ENCODE measurements around the gene RAPGEF1. TPM values are rescaled to one million over a fixed set of nuclear protein-coding genes. Genes with fewer than 3 reads are reported as not detected.
"Not testable (repeated sequence)": the region's sequence is repeated elsewhere in the genome, so short reads cannot be mapped to it uniquely, and the experiment has no call there.

RAPGEF1 gene
- total RNA-seq, 4 donors from 2014 or later: 13.1 to 73.7 (median 26.2) TPM

DNA sequence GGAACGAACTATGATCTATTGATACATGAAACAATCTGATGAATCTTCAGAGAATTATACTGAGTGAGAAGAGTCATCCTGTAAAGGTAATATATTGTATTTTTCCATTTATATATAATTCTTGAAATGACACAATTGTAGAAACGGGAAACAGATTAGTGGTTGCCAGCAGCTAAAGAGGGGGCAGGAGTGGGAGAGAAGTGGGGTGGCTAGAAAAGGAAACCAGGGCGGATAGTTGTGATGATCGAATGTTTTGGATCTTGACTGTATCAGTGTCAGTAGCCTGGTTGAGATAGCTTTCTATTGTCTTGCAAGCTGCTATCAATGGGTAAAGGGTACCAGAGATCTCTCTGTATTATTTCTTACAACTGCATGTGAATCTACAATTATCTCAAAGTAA is 17.7 kb upstream of the RAPGEF1 start:
- Histone ChIP-seq H3K27me3 (no peaks in the 10 kb centered on the region), H3K4me1 (peaks cover 0 to 4% of the 10 kb centered on the region in 2 donors), H3K9me3 (no peaks in the 10 kb centered on the region), H3K4me3 (no peak overlapping the region), H3K36me3 (no peaks in the 10 kb centered on the region), H3K27ac (no peak overlapping the region)
- intact Hi-C loops (cut with DNase I; ENCODE audit: low total_unique reads): no loop called here
- TF ChIP-seq POLR2A (IDR thresholded peaks at IDR 0.05) (no peak), CTCF (IDR thresholded peaks at IDR 0.05) (no peak)
- DNase-seq: no peak

GRCh38 chr9:131755541-131756198 is 15.8 kb upstream of the RAPGEF1 start:
- Histone ChIP-seq H3K4me1 (peaks cover 0 to 4% of the 10 kb centered on the region in 2 donors), H3K9me3 (no peaks in the 10 kb centered on the region), H3K4me3 (no peak overlapping the region), H3K27ac (no peak overlapping the region), H3K36me3 (no peaks in the 10 kb centered on the region), H3K27me3 (no peaks in the 10 kb centered on the region)
- peak; percentile 50 to 53 for DNase-seq
- TF ChIP-seq CTCF (IDR thresholded peaks at IDR 0.05) (peak; percentile 32 to 52 (median 43)), POLR2A (IDR thresholded peaks at IDR 0.05) (no peak)
- intact Hi-C loops (cut with DNase I; ENCODE audit: low total_unique reads): no loop called here

GRCh38 chr9:131754846-131755245 is 15.0 kb upstream of the RAPGEF1 start:
- TF ChIP-seq POLR2A (IDR thresholded peaks at IDR 0.05) (no peak), CTCF (IDR thresholded peaks at IDR 0.05) (no peak)
- no peak for DNase-seq
- Histone ChIP-seq H3K4me1 (peaks cover 0 to 4% of the 10 kb centered on the region in 2 donors), H3K27ac (no peak overlapping the region), H3K27me3 (no peaks in the 10 kb centered on the region), H3K36me3 (no peaks in the 10 kb centered on the region), H3K4me3 (no peak overlapping the region), H3K9me3 (no peaks in the 10 kb centered on the region)
- intact Hi-C loops (cut with DNase I; ENCODE audit: low total_unique reads): no loop called here

GRCh38 chr9:131753751-131754150 is 13.9 kb upstream of the RAPGEF1 start:
- H3K36me3 ChIP-seq; H3K9me3 ChIP-seq; H3K4me3 ChIP-seq; H3K27ac ChIP-seq; H3K27me3 ChIP-seq; H3K4me1 ChIP-seq; intact Hi-C loops (cut with DNase I; ENCODE audit: low total_unique reads); DNase-seq: not testable (repeated sequence)

DNA sequence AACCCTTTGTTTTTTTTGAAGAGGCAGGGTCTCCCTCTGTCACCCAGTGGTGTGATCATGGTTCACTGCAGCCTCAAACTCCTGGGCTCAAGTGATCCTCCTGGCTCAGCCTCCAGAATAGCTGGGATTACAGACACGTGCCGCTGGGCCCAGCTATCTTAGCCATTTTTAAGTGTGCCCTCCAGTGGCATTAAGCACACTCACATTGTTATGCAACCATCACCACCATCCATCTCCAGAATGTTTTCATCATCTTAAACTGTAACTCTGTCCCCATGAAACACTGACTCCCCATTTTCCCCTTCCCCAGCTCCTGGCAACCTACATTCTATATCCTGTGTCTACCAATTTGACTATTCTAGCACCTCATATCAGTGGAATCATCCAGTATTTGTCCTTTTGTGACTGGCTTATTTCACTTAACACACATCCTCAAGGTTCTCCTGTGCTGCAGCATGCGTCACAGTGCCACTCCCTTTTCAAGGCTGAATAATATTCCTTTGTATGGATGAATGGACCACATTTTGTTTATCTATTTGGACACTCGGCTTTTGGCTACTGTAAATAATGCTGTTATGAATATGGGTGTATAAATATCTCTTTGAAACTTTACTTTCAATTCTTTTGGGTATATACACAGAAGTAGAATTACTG is 12.5 kb upstream of the RAPGEF1 start:
- Histone ChIP-seq H3K27ac (no peak overlapping the region), H3K9me3 (no peaks in the 10 kb centered on the region), H3K4me3 (no peak overlapping the region), H3K27me3 (no peaks in the 10 kb centered on the region), H3K36me3 (no peaks in the 10 kb centered on the region), H3K4me1 (peaks cover 0 to 4% of the 10 kb centered on the region in 2 donors)
- DNase-seq: no peak
- intact Hi-C loops (cut with DNase I; ENCODE audit: low total_unique reads): no loop called here
- TF ChIP-seq CTCF (IDR thresholded peaks at IDR 0.05): no peak
- TF ChIP-seq POLR2A (IDR thresholded peaks at IDR 0.05): no peak

All from uterus (tissue), 4 donors.